HepG2 (cell line): ENCODE data around the gene ANKS1B.

Source experiments
- ATF7 ChIP-seq, 2 experiments: fragments of 450-650 bp in 1 of 2; sonication (generic) in 1 of 2; formaldehyde crosslinking in 1 of 2; IDR thresholded peaks; 2 replicates each; pipeline versions ENCODE4 v1.4.0 to v1.6.1; 2016 to 2020; ENCODE audit warnings: antibody characterized with exemption in 1 of 2, mild to moderate bottlenecking in 1 of 2, missing genetic modification reagents in 1 of 2
- KAT7 ChIP-seq: IDR thresholded peaks from 2 replicates; pipeline ENCODE4 v1.6.1; 2018; ENCODE audit warnings: borderline replicate concordance, missing compliant biosample characterization
- ZNF577 ChIP-seq: sonication (generic); formaldehyde crosslinking; IDR thresholded peaks from 2 replicates; pipeline ENCODE4 v1.4.0; 2020; ENCODE audit warnings: mild to moderate bottlenecking, low read depth, missing genetic modification reagents, borderline replicate concordance
- ZNF766 ChIP-seq: sonication (generic); formaldehyde crosslinking; IDR thresholded peaks from 2 replicates; pipeline ENCODE4 v1.5.0; 2020; ENCODE audit warnings: missing genetic modification reagents, borderline replicate concordance
- ZNF777 ChIP-seq: sonication (generic); formaldehyde crosslinking; IDR thresholded peaks from 2 replicates; pipeline ENCODE4 v1.4.0; 2020; ENCODE audit warnings: missing genetic modification reagents
- TF ChIP-seq, protein P1 (sequence below): sonication (generic); formaldehyde crosslinking; IDR thresholded peaks from 2 replicates; pipeline ENCODE4 v1.5.1; 2020; ENCODE audit warnings: mild to moderate bottlenecking, missing genetic modification reagents
- TF ChIP-seq, protein P2 (sequence below), 2 experiments: IDR thresholded peaks; 2 replicates each; pipeline ENCODE4 v1.6.1; 2011 to 2012; ENCODE audit warnings: low read length in 2 of 2, borderline replicate concordance in 1 of 2, low read depth in 1 of 2, mild to moderate bottlenecking in 1 of 2, moderate library complexity in 1 of 2
- TF ChIP-seq, protein P3 (sequence below): sonication (generic); formaldehyde crosslinking; IDR thresholded peaks from 2 replicates; pipeline ENCODE4 v1.5.1; 2020; ENCODE audit warnings: mild to moderate bottlenecking, missing genetic modification reagents, moderate library complexity

DNA sequence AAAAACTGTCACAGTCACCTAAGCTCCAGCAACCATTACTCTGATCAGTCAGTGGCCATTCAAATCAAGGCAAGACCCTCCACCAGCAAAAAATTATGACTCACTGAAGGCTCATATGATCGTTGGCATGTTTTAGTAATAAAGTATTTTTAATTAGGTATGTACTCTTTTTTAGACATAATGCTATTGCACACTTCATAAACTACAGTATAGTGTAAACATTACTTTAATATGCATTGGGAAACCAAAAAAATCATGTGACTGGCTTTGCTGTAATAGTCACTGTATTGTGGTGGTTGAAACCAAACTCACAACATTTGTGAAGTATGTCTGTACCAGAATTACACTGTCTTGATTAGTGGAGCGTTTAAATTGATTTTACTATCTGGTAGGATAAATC is 471.7 kb downstream of the ANKS1B start:
- TF ChIP-seq ZNF577 (CRISPR knock-in tag) (no peak), KAT7 (no peak), ZNF766 (CRISPR knock-in tag) (no peak), ZNF777 (CRISPR knock-in tag) (no peak), ATF7 (IDR thresholded peaks at IDR 0.05) (no peak), ATF7 (CRISPR knock-in tag; IDR thresholded peaks at IDR 0.05) (no peak)
- TF ChIP-seq, protein P1, sequence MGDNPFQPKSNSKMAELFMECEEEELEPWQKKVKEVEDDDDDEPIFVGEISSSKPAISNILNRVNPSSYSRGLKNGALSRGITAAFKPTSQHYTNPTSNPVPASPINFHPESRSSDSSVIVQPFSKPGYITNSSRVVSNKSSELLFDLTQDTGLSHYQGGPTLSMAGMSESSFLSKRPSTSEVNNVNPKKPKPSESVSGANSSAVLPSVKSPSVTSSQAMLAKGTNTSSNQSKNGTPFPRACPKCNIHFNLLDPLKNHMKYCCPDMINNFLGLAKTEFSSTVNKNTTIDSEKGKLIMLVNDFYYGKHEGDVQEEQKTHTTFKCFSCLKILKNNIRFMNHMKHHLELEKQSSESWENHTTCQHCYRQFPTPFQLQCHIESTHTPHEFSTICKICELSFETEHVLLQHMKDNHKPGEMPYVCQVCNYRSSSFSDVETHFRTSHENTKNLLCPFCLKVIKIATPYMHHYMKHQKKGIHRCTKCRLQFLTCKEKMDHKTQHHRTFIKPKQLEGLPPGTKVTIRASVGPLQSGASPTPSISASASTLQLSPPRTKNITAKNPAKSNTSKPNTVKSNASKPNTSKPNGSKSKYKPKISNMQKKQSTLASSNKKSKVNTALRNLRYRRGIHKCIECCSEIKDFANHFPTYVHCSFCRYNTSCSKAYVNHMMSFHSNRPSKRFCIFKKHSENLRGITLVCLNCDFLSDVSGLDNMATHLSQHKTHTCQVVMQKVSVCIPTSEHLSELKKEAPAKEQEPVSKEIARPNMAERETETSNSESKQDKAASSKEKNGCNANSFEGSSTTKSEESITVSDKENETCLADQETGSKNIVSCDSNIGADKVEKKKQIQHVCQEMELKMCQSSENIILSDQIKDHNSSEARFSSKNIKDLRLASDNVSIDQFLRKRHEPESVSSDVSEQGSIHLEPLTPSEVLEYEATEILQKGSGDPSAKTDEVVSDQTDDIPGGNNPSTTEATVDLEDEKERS (CRISPR knock-in tag): no peak
- TF ChIP-seq, protein P2, sequence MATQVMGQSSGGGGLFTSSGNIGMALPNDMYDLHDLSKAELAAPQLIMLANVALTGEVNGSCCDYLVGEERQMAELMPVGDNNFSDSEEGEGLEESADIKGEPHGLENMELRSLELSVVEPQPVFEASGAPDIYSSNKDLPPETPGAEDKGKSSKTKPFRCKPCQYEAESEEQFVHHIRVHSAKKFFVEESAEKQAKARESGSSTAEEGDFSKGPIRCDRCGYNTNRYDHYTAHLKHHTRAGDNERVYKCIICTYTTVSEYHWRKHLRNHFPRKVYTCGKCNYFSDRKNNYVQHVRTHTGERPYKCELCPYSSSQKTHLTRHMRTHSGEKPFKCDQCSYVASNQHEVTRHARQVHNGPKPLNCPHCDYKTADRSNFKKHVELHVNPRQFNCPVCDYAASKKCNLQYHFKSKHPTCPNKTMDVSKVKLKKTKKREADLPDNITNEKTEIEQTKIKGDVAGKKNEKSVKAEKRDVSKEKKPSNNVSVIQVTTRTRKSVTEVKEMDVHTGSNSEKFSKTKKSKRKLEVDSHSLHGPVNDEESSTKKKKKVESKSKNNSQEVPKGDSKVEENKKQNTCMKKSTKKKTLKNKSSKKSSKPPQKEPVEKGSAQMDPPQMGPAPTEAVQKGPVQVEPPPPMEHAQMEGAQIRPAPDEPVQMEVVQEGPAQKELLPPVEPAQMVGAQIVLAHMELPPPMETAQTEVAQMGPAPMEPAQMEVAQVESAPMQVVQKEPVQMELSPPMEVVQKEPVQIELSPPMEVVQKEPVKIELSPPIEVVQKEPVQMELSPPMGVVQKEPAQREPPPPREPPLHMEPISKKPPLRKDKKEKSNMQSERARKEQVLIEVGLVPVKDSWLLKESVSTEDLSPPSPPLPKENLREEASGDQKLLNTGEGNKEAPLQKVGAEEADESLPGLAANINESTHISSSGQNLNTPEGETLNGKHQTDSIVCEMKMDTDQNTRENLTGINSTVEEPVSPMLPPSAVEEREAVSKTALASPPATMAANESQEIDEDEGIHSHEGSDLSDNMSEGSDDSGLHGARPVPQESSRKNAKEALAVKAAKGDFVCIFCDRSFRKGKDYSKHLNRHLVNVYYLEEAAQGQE (IDR thresholded peaks at IDR 0.05; ENCODE audit: borderline replicate concordance in 1 of 2, low read depth in 1 of 2, low read length in 2 of 2): no peak
- TF ChIP-seq, protein P3, sequence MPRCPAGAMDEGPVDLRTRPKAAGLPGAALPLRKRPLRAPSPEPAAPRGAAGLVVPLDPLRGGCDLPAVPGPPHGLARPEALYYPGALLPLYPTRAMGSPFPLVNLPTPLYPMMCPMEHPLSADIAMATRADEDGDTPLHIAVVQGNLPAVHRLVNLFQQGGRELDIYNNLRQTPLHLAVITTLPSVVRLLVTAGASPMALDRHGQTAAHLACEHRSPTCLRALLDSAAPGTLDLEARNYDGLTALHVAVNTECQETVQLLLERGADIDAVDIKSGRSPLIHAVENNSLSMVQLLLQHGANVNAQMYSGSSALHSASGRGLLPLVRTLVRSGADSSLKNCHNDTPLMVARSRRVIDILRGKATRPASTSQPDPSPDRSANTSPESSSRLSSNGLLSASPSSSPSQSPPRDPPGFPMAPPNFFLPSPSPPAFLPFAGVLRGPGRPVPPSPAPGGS: no peak
